IPS-15b (cell line): ENCODE measurements around the gene JAZF1.

Experiments used
- H3K27me3 ChIP-seq: one replicate; pipeline ENCODE4 v1.6.1; 2013; ENCODE audit warnings: low read length; ENCODE audit not compliant: control insufficient read depth, insufficient read depth
- H3K36me3 ChIP-seq: one replicate; pipeline ENCODE4 v1.6.1; 2013; ENCODE audit warnings: low read length; ENCODE audit not compliant: control insufficient read depth, insufficient read depth
- H3K4me1 ChIP-seq: one replicate; pipeline ENCODE4 v1.6.1; 2013; ENCODE audit warnings: mild to moderate bottlenecking, low read length; ENCODE audit not compliant: control insufficient read depth, insufficient read depth
- H3K4me3 ChIP-seq: one replicate; pipeline ENCODE4 v1.5.1; 2013; ENCODE audit warnings: low read depth, low read length
- H3K9ac ChIP-seq: one replicate; pipeline ENCODE4 v1.6.1; 2013; ENCODE audit warnings: low read depth, mild to moderate bottlenecking, low read length
- H3K9me3 ChIP-seq: one replicate; pipeline ENCODE4 v1.6.1; 2013; ENCODE audit warnings: mild to moderate bottlenecking, low read length; ENCODE audit not compliant: control insufficient read depth, insufficient read depth

The JAZF1 gene

GRCh38 chr7:28130277-28130676, 50.3 kb downstream of the JAZF1 start:
- no peak overlapping the region for H3K4me3 ChIP-seq
- no peaks in the 10 kb centered on the region for H3K9me3 ChIP-seq
- no peaks in the 10 kb centered on the region for H3K36me3 ChIP-seq
- peaks cover 16% of the 10 kb centered on the region for H3K4me1 ChIP-seq
- peaks cover 6% of the 10 kb centered on the region for H3K27me3 ChIP-seq
- H3K9ac ChIP-seq, result no peak overlapping the region

GRCh38 chr7:28128608-28129007, 52.0 kb downstream of the JAZF1 start:
- no peak overlapping the region for H3K9ac ChIP-seq
- H3K27me3 ChIP-seq, result peaks cover 10% of the 10 kb centered on the region
- no peaks in the 10 kb centered on the region for H3K9me3 ChIP-seq
- H3K36me3 ChIP-seq, result no peaks in the 10 kb centered on the region
- H3K4me3 ChIP-seq, result no peak overlapping the region
- peaks cover 23% of the 10 kb centered on the region for H3K4me1 ChIP-seq

GRCh38 chr7:28126410-28127041, 54.1 kb downstream of the JAZF1 start:
- Histone ChIP-seq H3K36me3 (no peaks in the 10 kb centered on the region), H3K27me3 (peaks cover 10% of the 10 kb centered on the region), H3K9me3 (no peaks in the 10 kb centered on the region), H3K4me1 (peaks cover 23% of the 10 kb centered on the region), H3K9ac (no peak overlapping the region), H3K4me3 (no peak overlapping the region)

GRCh38 chr7:28125431-28126409, 54.9 kb downstream of the JAZF1 start:
- Histone ChIP-seq H3K27me3 (peaks cover 10% of the 10 kb centered on the region), H3K36me3 (no peaks in the 10 kb centered on the region), H3K4me1 (peaks cover 23% of the 10 kb centered on the region), H3K4me3 (no peak overlapping the region), H3K9ac (no peak overlapping the region), H3K9me3 (no peaks in the 10 kb centered on the region)

- H3K36me3 ChIP-seq, result no peaks in the 10 kb centered on the region
- H3K9me3 ChIP-seq, result no peaks in the 10 kb centered on the region
- H3K9ac ChIP-seq, result no peak overlapping the region
- H3K4me1 ChIP-seq, result peaks cover 23% of the 10 kb centered on the region
- H3K27me3 ChIP-seq, result peaks cover 10% of the 10 kb centered on the region
- H3K4me3 ChIP-seq, result no peak overlapping the region
Observed at GRCh38 chr7:28124413-28124812, 56.2 kb downstream of the JAZF1 start.

GRCh38 chr7:28123752-28124151, 56.8 kb downstream of the JAZF1 start:
- no peak overlapping the region for H3K9ac ChIP-seq
- no peaks in the 10 kb centered on the region for H3K9me3 ChIP-seq
- H3K4me1 ChIP-seq, result peaks cover 23% of the 10 kb centered on the region
- H3K27me3 ChIP-seq, result peaks cover 10% of the 10 kb centered on the region
- no peaks in the 10 kb centered on the region for H3K36me3 ChIP-seq
- no peak overlapping the region for H3K4me3 ChIP-seq

- Histone ChIP-seq H3K36me3 (no peaks in the 10 kb centered on the region), H3K9me3 (no peaks in the 10 kb centered on the region), H3K4me1 (peaks cover 19% of the 10 kb centered on the region), H3K4me3 (no peak overlapping the region), H3K9ac (no peak overlapping the region), H3K27me3 (peaks cover 5% of the 10 kb centered on the region)
Observed at GRCh38 chr7:28121496-28121895, 59.1 kb downstream of the JAZF1 start.

- Histone ChIP-seq H3K9ac (no peak overlapping the region), H3K9me3 (no peaks in the 10 kb centered on the region), H3K27me3 (no peaks in the 10 kb centered on the region), H3K4me3 (no peak overlapping the region), H3K4me1 (no peaks in the 10 kb centered on the region), H3K36me3 (no peaks in the 10 kb centered on the region)
Observed at GRCh38 chr7:28116041-28116440, 64.6 kb downstream of the JAZF1 start.

- no peak overlapping the region for H3K9ac ChIP-seq
- H3K4me3 ChIP-seq, result no peak overlapping the region
- no peaks in the 10 kb centered on the region for H3K36me3 ChIP-seq
- no peaks in the 10 kb centered on the region for H3K4me1 ChIP-seq
- H3K9me3 ChIP-seq, result no peaks in the 10 kb centered on the region
- H3K27me3 ChIP-seq, result no peaks in the 10 kb centered on the region
Observed at GRCh38 chr7:28115261-28115660, 65.3 kb downstream of the JAZF1 start.

GRCh38 chr7:28114056-28114455, 66.5 kb downstream of the JAZF1 start:
- H3K27me3 ChIP-seq, result no peaks in the 10 kb centered on the region
- no peaks in the 10 kb centered on the region for H3K36me3 ChIP-seq
- H3K9ac ChIP-seq, result no peak overlapping the region
- H3K9me3 ChIP-seq, result no peaks in the 10 kb centered on the region
- no peak overlapping the region for H3K4me3 ChIP-seq
- H3K4me1 ChIP-seq, result no peaks in the 10 kb centered on the region

GRCh38 chr7:28112883-28113540, 67.6 kb downstream of the JAZF1 start:
- H3K9me3 ChIP-seq, result no peaks in the 10 kb centered on the region
- H3K27me3 ChIP-seq, result no peaks in the 10 kb centered on the region
- H3K4me3 ChIP-seq, result no peak overlapping the region
- no peaks in the 10 kb centered on the region for H3K36me3 ChIP-seq
- no peak overlapping the region for H3K9ac ChIP-seq
- H3K4me1 ChIP-seq, result no peaks in the 10 kb centered on the region
